Keratinocyte (primary cell): Measurements from ENCODE around the gene SIRPG. TPM values are rescaled to one million over a fixed set of nuclear protein-coding genes. Genes with fewer than 3 reads are reported as not detected.

Source experiments
- DNase-seq: peaks from one replicate; pipeline ENCODE4 v3.0.0-alpha.2; 2011; ENCODE audit warnings: low read depth, missing footprints, low spot score
- FAIRE-seq: peaks from 2 replicates; lab custom pipeline; 2011; peaks lifted over from hg19 to GRCh38; lab: Jason Lieb, UNC
- H2AFZ ChIP-seq: 2 replicates; pipeline ENCODE4 v1.6.0; 2012; ENCODE audit warnings: low read length, control low read depth, inconsistent platforms; ENCODE audit not compliant: control insufficient read depth
- H3K27ac ChIP-seq: 2 replicates; pipeline ENCODE4 v1.5.1; 2011; ENCODE audit warnings: low read length; ENCODE audit not compliant: control insufficient read depth, insufficient read depth
- H3K27me3 ChIP-seq: 3 replicates; pipeline ENCODE4 v1.6.0; 2011; ENCODE audit warnings: low read length; ENCODE audit not compliant: control insufficient read depth, insufficient read depth; ENCODE audit errors: extremely low read depth
- H3K36me3 ChIP-seq, 2 experiments: 2 replicates in 1 of 2; 3 replicates in 1 of 2; pipeline ENCODE4 v1.5.1; 2011; ENCODE audit warnings: low read length in 2 of 2, mild to moderate bottlenecking in 1 of 2; ENCODE audit not compliant: control insufficient read depth in 2 of 2, insufficient read depth in 2 of 2; ENCODE audit errors: extremely low read depth in 1 of 2
- H3K4me1 ChIP-seq: 3 replicates; pipeline ENCODE4 v1.5.1; 2011; ENCODE audit warnings: low read length; ENCODE audit not compliant: control insufficient read depth, insufficient read depth; ENCODE audit errors: extremely low read depth
- H3K4me2 ChIP-seq: 3 replicates; pipeline ENCODE4 v1.6.0; 2011; ENCODE audit warnings: low read depth, low read length; ENCODE audit not compliant: control insufficient read depth, insufficient read depth; ENCODE audit errors: extremely low read depth
- H3K4me3 ChIP-seq, 3 experiments: fragments of 200-600 bp in 1 of 3; sonication (generic) in 1 of 3; 2 replicates in 2 of 3; 3 replicates in 1 of 3; pipeline ENCODE4 v1.5.1; 2011 to 2016; ENCODE audit warnings: low read length in 3 of 3, mild to moderate bottlenecking in 3 of 3, control low read depth in 2 of 3, inconsistent platforms in 1 of 3, low read depth in 1 of 3, mixed read lengths in 1 of 3, mixed run types in 1 of 3, moderate library complexity in 1 of 3; ENCODE audit not compliant: control insufficient read depth in 2 of 3, insufficient read depth in 2 of 3; ENCODE audit errors: extremely low read depth in 1 of 3
- H3K79me2 ChIP-seq: 2 replicates; pipeline ENCODE4 v1.6.0; 2012; ENCODE audit warnings: low read length; ENCODE audit not compliant: control insufficient read depth, insufficient read depth
- H3K9ac ChIP-seq: 3 replicates; pipeline ENCODE4 v1.6.0; 2011; ENCODE audit warnings: low read length; ENCODE audit not compliant: control insufficient read depth, insufficient read depth; ENCODE audit errors: extremely low read depth
- H3K9me1 ChIP-seq: 3 replicates; pipeline ENCODE4 v1.6.0; 2011; ENCODE audit warnings: low read length; ENCODE audit not compliant: control insufficient read depth, insufficient read depth; ENCODE audit errors: extremely low read depth
- H3K9me3 ChIP-seq: 2 replicates; pipeline ENCODE4 v1.5.1; 2012; ENCODE audit warnings: low read depth, low read length; ENCODE audit not compliant: control insufficient read depth
- H4K20me1 ChIP-seq: 3 replicates; pipeline ENCODE4 v1.6.0; 2011; ENCODE audit warnings: low read length; ENCODE audit not compliant: control insufficient read depth, insufficient read depth; ENCODE audit errors: extremely low read depth
- CTCF ChIP-seq, 3 experiments: IDR thresholded peaks in 1 of 3; conservative IDR thresholded peaks in 1 of 3; optimal IDR thresholded peaks in 1 of 3; 2 replicates in 2 of 3; 3 replicates in 1 of 3; pipeline versions ENCODE3 to v1.5.1; 2011; ENCODE audit warnings: low read length in 3 of 3, mild to moderate bottlenecking in 3 of 3, moderate library complexity in 2 of 3, control low read depth in 1 of 3, inconsistent platforms in 1 of 3; ENCODE audit not compliant: insufficient read depth in 2 of 3; ENCODE audit errors: extremely low read depth in 1 of 3
- EZH2 ChIP-seq: IDR thresholded peaks from one replicate; pipeline ENCODE4 v1.6.1; 2012; ENCODE audit warnings: inconsistent platforms, mild to moderate bottlenecking, low read length, moderate library complexity
- dilution Hi-C: fragments of 300-500 bp; cut with MboI; formaldehyde crosslinking; loops from one replicate; pipeline ENCODE4 v1.7.0; 2020; ENCODE audit warnings: low sequenced_read_pairs; ENCODE audit not compliant: extremely low pct_ligation_motif_present
- polyA plus RNA-seq, 5 experiments: library from polyadenylated mRNA; depleted of rRNA in 3 of 5; stranded (reverse) in 3 of 5; stranded (forward) in 1 of 5; unstranded in 1 of 5; fragments of >200 nt; gene quantifications; 1 replicate in 1 of 5; 2 replicates in 3 of 5; 3 replicates in 1 of 5; pipeline versions ENCODE4 v1.2.1 to v1.2.3, GENCODE V29; 2011 to 2012; ENCODE audit warnings: missing spikeins in 2 of 5, low read depth in 1 of 5, low replicate concordance in 1 of 5

SIRPG gene
- polyA plus RNA-seq, 1 donor (not counting 4 experiments of a cell fraction or from before 2014, with no cell fraction given), result not detected

- H3K79me2 ChIP-seq, result no peaks in the 10 kb centered on the region
- no peak overlapping the region for H3K27ac ChIP-seq
- no peak overlapping the region for H2AFZ ChIP-seq
- H3K4me1 ChIP-seq, result peaks cover 7% of the 10 kb centered on the region
- dilution Hi-C loops, result no loop called here
- no peaks in the 10 kb centered on the region for H3K9me3 ChIP-seq
- H3K9ac ChIP-seq, result no peak overlapping the region
- H4K20me1 ChIP-seq, result no peaks in the 10 kb centered on the region
- no peak for FAIRE-seq
- no peaks in the 10 kb centered on the region for H3K9me1 ChIP-seq
- no peaks in the 10 kb centered on the region for H3K27me3 ChIP-seq
- no peak overlapping the region for H3K4me3 ChIP-seq
- no peaks in the 10 kb centered on the region for H3K36me3 ChIP-seq
- TF ChIP-seq EZH2 (no peak), CTCF (optimal IDR thresholded peaks at IDR 0.05 in 1 of 3, IDR thresholded peaks at IDR 0.05 in 1 of 3, conservative IDR thresholded peaks at IDR 0.05 in 1 of 3; ENCODE audit: extremely low read depth in 1 of 3, insufficient read depth in 2 of 3, low read length in 3 of 3) (no peak)
- no peak for DNase-seq
- no peak overlapping the region for H3K4me2 ChIP-seq
These were observed 28.3 kb downstream of the SIRPG start for GRCh38 chr20:1629321-1629720.

- dilution Hi-C loops, result no loop called here
- Histone ChIP-seq H2AFZ (no peak overlapping the region), H3K9me1 (no peaks in the 10 kb centered on the region), H3K27ac (no peak overlapping the region), H3K79me2 (no peaks in the 10 kb centered on the region), H3K36me3 (no peaks in the 10 kb centered on the region), H3K9ac (no peak overlapping the region), H3K4me2 (no peak overlapping the region), H3K4me3 (no peak overlapping the region), H3K27me3 (no peaks in the 10 kb centered on the region), H4K20me1 (no peaks in the 10 kb centered on the region), H3K4me1 (peaks cover 8% of the 10 kb centered on the region), H3K9me3 (no peaks in the 10 kb centered on the region)
- DNase-seq, result no peak
- no peak for FAIRE-seq
- TF ChIP-seq EZH2 (no peak), CTCF (optimal IDR thresholded peaks at IDR 0.05 in 1 of 3, IDR thresholded peaks at IDR 0.05 in 1 of 3, conservative IDR thresholded peaks at IDR 0.05 in 1 of 3; ENCODE audit: extremely low read depth in 1 of 3, insufficient read depth in 2 of 3, low read length in 3 of 3) (no peak)
These were observed 29.0 kb downstream of the SIRPG start for GRCh38 chr20:1628621-1629020.
